HG02642 (cell line): ENCODE results near the gene ERGIC1.
"Not testable (repeated sequence)": the region's sequence is repeated elsewhere in the genome, so short reads cannot be mapped to it uniquely, and the experiment has no call there.

Source experiments
- ATAC-seq: cut with Tn5 transposase; IDR thresholded peaks from one replicate; pipeline ENCODE4 v1.9.1; 2021; ENCODE audit warnings: mild to moderate bottlenecking; ENCODE audit not compliant: unreplicated experiment, poor library complexity

Gene ERGIC1

DNA sequence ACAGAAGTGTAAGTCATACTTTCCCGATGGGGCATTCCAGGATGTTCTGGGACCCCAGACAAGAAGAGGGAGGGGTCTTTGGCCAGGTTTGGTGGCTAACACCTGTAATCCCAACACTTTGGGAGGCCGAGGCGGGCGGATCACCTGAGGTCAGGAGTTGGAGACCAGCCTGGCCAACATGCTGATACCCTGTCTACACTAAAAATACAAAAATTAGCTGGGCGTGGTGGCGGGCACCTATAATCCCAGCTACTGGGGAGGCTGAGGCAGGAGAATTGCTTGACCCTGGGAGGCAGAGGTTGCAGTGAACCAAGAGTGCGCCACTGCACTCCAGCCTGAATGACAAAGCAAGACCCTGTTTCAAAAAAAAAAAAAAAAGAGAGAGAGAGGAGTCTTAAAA is 63.0 kb downstream of the ERGIC1 start:
- not testable (repeated sequence) for ATAC-seq

DNA sequence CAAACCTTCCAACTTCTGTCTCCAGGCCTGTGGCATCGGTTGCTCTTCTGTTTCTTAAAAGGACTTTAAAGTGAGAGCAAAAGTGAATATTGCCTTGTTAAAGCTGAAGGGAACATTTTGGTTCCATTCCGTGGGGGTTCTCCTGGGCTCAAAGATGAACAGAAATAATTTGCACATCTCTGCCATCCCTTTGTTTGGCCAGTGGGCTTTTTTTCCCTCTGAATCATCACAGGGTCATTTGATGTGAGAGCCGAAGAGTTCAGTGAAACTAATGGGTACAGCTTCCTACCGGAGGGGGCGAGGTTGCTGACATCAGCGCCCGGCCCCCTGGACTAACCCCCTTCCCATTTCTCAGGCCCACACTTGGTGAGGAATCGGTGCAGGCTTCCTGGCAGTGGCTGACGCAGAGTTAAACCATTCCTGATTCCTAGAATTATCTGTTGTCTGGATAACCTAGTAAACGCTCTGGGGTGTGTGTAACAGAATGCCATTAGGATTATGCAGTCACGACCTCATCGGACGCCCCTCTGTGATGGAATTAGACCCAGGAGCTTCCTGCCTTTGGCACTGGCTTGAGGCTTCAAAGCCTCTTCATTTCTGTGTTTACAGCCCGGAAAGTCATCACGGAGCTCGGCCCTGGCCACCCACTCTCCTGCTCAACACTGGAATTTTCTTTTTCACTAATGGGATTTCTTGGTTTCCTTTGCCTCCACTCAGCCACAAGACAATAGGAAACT is 63.6 kb downstream of the ERGIC1 start:
- no peak for ATAC-seq

DNA sequence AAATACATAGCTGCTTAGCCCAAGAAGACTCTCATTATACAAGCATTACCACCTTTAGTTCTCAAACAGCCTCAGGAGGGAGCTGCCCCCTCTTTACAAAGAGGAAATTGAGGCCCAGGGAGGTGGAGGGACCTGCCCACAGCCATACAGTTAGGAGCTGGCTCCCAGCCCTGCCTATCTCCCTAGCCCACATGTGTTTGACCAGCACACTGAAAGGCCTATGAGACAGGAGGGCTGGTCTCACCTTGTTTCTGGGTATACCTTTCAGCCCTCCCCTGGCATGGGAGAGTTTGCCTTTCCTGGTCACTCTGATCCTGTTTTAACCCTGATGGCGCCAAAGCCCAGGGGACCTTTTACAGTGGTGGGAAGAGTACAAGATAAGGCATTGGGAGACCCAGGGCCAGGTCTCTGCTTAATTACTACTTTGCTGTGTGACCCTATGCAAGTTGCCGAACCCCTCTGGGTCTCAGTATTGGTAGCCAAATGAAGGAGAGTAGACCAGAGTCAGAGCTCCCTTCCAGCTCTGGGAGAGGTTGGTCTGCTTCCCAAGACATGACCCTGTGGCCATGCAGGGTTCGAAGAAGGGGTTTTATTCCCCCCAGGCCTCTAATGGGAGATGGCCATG is 64.3 kb downstream of the ERGIC1 start:
- ATAC-seq, result no peak

DNA sequence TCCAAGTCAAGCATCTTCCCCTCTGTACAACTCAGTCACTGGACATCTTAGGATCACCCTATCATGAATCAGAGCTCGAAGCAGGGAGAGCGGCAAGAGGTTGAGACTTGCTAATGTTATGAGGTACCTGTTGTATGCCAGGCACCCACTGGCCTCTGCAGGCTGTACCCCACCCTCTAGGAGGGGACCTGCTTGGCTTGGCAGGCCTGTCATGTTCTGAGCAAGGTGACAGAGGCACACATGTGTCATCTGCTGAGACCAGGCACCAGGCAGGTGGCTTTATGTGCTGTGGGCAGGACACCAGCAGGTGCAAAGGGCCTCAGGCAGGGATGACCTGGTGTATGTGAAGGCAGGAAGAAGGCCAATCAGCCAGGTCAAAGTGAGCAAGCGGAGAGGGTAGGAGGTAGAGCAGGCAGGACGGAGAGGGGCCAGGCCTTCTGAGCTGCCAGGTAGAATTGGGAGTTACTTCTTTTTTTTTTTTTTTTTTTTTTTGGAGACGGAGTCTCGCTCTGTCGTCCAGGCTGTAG is 64.9 kb downstream of the ERGIC1 start:
- no peak for ATAC-seq

DNA sequence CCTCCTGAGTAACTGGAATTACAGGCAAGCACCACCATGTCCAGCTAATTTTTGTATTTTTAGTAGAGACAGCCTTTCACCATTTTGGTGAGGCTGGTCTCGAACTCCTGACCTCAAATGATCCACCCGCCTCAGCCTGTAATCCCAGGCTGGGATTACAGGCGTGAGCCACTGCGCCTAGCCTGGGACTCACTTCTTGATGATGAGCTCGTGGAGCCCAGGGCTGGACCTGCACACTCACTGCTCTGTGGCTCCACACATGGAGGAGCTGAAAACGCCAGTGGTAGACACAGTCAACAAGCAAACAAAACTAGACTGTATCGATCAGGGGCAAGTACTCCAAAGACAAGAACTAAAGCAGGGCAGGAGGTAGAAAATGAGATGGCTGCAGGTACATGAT is 65.4 kb downstream of the ERGIC1 start:
- no peak for ATAC-seq

DNA sequence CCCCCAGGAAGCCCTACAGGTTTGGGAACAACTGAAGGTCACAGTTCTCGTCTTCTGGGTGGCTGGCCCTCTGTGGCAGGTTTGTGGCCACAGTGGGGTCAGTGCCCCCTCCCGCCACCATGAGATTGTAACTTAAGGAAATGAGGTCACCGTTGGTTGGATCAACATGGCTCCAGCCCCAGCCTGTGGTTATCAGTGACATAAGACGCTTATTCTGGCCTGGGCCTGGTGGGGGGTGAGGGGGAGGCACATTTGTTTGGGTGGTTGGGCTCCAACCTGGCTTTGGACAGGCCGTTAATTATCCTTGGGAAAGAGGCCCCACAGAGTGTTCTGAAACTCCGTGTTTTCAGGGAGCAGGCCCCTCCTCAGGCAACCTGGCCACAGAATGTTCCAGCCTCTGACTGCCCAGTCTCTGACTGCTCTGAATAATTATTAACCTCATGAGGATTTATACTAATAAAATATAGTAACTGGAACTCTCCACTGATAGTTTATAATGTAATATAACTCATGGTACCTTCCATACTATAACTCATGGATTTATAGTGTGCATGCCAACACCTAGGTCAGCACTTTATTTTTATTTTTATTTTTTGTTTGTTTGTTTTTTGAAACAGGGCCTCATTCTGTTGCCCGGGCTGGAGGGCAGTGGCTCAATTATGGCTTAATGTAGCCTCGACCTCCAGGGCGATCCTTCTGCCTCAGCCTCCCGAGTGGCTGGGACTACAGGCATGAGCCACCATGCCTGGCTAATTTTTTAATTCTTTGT is 67.1 kb downstream of the ERGIC1 start:
- no peak for ATAC-seq

DNA sequence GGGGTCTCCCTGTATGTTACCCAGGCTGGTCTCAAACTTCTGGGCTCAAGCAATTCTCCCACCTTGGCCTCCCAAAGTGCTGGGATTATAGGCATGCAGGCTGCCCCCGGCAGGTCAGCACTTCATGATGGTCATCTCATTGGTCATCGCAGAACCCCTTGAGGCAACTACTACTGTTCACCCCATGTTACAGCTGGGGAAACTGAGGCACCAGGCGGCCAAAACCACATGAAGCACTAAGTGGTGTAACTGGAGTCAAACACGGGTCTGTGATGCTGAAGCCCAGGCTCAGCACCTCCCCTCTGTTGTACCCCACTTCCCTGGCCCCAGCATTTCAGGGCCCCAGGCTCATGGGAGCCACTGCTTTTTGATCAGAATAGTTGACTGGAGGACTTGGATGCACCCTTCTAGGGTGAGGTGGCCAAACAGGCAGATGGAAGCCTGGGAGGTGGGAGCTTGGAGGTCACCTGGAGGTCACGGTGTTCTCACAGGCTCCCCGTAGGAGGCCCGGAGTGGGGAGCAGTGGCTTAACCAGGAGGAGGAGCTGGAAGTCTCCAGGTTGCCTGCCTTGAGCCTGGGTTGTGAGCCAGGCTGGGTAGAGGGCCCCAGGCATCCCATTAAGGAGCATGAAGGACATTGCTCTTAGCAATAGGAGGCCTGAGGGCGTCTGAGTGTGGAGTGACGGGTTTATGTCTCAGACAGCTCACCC is 67.9 kb downstream of the ERGIC1 start:
- ATAC-seq, result no peak

DNA sequence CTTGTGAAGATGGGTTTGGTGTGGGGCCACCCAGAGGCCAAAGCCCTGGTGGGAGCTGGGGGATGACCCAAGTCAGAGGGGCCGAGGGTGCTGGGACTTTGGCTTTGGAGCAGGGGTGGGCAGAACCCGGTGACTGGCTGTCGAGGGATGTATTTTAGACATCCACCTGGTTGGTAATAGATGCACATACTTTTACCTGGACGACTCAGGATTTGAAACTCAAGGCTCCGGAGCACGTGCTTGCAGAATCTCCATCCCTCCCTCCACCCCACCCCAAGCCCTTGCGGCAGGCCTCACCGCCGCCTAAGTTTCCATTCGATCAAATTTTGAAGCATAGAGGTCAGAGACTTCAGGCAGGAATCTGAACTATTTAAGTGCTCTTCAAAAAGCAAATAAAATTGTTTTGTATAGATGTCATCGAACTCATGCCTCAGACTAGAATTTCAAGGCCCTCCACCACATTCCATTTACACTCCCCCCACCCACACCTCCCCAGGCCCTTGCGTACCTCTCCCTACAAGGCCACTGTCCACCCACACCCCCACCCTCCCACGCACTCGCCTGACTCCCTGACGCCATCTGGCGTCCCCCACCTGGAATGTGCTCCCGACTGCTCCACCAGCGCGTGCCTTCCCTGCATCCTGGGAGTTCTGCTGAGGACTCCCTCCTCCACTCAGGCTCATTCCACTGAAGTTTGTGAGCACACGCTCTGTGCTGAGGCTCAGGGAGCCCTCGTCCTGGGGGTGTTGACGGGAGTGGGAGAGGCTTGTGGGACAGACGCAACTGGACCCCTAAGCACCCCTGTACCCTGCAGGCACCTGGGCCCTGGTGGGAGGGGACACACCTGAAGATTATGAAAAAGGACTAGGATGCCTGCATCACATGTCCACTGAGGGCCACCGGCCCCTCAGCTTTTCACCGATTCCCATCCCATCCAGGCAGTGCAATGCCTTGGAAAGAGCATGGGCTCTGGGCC is 68.7 kb downstream of the ERGIC1 start:
- no peak for ATAC-seq

DNA sequence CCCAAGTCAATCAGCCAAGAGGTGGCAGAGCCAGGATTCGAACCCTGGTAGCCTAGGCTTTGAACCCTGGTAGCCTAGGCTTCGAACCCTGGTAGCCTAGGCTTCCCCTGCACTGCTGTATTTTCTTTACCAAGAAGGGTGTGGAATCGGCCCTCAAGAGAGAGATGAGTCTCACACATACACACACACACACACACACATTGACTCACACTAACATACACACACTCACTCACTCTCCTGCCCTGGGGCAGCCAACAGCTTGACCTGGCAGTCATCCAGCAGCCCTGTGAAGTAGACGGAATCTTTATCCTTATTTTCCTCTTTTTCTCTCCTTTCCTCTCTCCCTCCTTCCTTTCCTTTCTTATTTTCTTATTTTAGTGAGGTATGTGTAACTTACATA is 69.7 kb downstream of the ERGIC1 start:
- ATAC-seq, result no peak

DNA sequence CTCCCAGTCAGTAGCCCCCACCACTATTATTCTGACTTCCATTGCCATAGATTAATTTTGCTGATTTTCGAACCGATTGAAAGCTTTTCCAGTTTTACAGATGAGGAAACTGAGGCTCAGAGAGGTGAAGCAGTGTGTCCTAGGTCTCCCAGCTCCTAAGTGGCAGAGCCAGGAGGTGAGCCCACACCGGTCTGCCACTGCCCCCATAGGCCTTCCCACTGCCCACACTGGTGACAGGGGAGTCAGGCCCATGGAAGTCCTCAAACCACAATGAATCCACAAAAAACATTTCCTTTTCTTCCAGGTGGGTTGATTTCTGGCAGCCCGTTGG is 70.2 kb downstream of the ERGIC1 start:
- ATAC-seq, result no peak

DNA sequence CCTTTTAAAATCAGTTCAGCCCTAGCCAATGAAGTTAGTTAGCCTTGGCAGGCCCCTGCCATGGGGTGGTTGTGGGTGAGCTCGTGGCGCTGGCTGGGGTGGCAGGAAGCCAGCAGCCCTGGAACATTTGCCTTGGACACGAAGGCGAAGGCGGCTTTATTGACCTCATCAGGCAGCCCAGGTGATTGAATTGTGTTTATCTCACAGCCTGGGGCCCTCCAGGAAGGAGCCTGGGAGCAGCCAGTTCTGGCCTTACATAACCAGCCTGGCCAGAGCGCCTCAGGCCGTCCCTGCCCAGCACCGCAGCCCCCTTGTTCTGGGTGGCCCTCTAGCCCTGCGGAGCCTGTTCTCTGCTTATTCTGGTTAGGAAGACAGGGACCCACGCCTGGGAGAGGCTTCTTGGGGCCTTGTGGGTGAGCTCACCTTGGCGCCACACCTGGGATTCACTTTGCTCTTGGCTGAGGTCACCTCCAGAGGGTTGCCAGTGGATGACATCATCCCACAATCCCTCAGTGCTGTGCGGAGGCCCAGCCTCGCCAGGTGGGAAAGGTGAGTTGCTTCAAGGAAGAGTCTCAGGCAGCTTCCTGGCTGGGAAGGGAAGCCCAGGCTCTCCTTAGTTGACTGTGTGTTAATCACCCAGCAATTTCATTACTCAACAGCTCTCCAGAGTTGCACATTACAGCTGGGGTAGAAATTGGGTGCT is 70.7 kb downstream of the ERGIC1 start:
- no peak for ATAC-seq

DNA sequence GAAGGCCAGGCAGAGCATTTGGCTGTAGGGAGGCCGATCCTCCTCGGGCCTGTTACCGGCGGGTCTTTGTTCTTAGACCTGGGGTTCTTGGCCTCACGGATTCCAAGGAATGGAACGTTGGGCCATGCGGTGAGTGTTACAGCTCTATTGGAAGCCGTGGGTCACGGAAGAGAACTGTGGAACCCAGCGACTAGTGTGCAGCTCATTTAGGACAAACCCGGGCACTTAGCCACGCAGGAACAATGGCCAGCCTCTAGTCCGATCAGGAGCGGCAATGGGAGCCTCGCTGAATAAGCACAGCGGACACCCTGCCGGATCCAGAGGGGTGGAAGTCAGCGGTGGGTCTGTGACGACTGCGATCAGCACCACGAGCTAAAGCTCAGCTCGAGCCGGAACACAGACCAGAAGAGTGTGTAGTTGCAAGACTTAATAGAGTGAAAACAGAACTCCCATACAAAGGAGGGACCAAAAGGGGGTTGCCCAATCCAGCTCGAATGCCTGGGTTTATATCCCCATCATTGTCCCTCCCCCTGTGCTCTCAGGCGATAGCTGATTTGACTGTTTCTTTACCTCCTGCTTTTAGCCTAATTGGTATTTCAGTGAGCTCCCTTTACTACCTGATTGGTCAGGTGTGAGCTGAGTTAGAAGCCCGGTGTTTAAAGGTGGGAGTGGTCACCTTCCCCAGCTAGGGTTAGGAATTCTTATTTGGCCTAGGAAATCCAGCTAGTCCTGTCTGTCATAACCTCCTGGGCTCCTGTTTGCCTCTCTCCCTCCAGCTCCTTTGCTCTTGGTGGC is 71.5 kb downstream of the ERGIC1 start:
- no peak for ATAC-seq

DNA sequence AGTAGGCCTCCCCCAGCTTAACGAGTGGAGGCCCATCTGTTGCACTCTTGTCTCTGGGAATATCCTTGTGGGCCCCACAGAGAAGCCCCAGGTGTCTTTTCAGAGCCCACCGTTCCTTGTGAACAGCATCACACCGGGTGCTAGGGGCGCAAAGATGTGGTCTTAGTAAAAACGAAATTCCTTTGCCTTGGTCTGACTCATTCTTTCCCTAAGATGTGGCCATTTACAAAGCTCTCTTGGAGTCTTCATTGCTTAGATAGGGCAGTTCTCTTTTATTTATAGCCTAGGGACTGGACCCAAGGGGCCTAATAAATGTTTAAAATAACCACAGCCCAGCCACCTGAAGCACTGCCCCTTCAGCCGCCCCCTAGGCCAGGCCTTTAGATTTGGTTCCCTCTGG is 72.4 kb downstream of the ERGIC1 start:
- peak; percentile 52 for ATAC-seq

DNA sequence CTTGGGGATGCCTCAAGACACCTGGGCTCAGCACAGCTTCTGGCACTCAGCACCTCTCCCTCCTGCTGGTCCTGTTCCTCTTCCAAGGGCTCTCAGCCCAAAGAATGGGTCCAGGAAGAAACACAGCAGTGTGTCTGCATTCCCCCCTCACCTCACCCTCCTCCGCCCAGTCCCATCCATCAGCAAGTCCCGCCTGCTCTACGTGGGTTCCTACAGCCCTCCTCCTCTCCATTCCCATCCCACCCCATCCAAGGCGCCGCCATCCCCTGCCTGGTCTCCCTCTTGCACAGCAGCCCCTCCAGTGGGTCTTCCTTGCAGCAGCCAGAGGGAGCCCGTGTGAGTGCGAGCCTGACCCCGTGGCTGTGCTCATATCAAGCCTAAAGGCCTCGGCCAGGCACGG is 72.8 kb downstream of the ERGIC1 start:
- peak; percentile 17 for ATAC-seq

DNA sequence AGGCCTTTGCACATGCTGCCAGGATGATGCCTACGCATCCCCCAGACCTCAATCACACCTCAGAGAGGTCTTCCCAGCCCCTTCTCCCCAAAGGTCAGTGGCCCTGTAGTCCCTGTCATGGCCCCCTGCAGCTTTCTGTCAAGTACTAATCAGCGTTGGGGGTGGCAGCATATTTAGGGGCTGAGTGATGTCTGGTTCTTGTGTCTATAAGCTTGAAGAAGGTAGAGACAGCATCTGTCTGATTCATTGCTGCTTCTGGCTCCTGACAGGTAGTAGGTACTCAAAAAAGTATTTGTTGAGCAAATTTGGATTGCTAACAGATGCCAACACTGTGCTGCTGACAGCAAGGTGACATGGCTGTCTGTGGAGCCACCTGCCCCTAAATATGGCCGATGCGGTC is 73.6 kb downstream of the ERGIC1 start:
- ATAC-seq, result no peak

DNA sequence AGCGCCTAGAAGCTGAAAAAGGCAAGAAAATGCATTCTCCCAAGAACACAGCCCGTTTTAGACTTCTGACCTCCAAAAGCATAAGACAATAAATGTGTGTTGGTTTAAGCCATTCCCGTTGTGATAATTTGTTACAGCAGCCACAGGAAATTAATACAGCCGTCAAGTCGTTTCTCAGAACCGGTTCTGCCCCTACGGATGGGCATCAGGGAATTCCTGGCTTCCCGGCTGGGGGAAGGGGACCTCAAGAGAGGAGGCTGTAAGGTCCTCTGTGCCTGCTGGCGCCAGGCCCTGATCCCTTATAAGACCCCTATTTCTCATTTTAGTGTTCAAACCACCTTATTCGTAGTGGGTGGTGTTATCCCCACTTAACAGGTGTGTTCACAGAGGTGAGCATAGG is 74.6 kb downstream of the ERGIC1 start:
- no peak for ATAC-seq

DNA sequence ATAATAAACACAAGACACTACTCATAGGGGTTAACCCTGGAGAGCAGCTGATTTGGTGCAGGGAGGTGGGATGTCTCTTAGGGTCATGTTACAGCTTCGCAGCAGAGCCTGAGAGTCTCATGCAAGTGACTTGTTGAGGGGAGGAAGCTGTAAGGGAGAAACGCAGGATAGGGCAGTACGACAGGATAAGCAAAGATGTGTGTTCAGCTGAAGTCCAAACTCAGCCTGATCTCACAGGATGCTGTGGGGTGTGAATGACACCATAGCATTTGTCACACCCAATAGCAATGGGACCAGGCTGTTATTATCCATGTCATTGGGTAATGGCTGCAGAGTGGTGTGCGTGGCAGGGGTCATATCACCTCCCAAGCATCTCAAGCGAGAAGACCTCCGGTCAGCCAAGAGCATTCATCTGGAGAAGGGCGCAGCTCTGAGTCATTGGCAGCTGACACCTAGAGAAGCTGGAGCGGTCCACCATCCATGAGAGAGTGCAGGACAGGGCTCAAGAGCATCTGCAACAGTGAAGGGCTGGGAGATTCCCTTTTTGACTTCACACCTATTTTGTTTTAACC is 76.0 kb downstream of the ERGIC1 start:
- no peak for ATAC-seq
